ENCODE measurements around the gene EIPR1. TPM values are rescaled to one million over a fixed set of nuclear protein-coding genes. Genes with fewer than 3 reads are reported as not detected.

The EIPR1 gene
- total RNA-seq, 1 donor, result 23.3 TPM

DNA sequence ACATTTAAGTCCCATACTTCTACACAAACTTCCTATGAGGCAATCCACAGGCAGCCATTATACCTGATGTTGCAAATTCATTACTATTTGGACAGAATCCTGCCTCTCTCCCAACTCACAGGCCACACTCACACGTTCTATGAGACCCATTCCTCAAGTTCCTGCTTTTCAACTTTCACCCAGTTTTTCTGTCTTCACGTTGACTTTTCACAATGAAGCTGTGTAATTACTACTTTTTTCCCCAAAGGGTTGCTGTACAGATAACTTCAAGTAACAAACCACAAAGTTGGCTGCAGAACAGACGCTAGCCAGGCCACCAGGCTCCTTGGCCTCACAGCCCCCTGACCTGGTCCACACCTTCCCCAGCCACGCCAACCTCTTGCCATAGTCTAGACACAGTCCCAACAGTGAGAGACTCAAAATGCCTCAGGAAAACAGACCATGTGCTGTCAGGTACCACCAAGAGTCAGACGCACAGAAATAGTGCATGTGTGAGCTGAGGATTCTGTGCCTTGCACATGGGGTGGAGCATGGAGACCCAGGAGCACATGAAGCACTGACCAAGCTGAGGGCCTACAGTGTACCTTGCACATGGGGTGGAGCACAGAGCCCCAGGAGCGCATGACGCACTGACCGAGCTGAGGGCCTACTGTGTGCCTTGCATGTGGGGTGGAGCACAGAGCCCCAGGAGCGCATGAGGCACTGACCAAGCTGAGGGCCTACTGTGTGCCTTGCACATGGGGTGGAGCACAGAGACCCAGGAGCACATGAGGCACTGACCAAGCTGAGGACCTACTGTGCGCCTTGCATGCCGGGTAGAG lies 61.0 kb downstream of the EIPR1 start:
- TF ChIP-seq CTCF (IDR thresholded peaks at IDR 0.05; ENCODE audit: insufficient read depth, low read length), result no peak
- no peak overlapping the region for H3K4me3 ChIP-seq (ENCODE audit: low read depth, low read length)
- no peak for DNase-seq (ENCODE audit: low read depth)

- H3K4me3 ChIP-seq (ENCODE audit: low read depth, low read length), result no peak overlapping the region
- TF ChIP-seq CTCF (IDR thresholded peaks at IDR 0.05; ENCODE audit: insufficient read depth, low read length), result no peak
- DNase-seq (ENCODE audit: low read depth), result no peak
These were observed 63.0 kb downstream of the EIPR1 start for GRCh38 chr2:3314626-3315025.

DNA sequence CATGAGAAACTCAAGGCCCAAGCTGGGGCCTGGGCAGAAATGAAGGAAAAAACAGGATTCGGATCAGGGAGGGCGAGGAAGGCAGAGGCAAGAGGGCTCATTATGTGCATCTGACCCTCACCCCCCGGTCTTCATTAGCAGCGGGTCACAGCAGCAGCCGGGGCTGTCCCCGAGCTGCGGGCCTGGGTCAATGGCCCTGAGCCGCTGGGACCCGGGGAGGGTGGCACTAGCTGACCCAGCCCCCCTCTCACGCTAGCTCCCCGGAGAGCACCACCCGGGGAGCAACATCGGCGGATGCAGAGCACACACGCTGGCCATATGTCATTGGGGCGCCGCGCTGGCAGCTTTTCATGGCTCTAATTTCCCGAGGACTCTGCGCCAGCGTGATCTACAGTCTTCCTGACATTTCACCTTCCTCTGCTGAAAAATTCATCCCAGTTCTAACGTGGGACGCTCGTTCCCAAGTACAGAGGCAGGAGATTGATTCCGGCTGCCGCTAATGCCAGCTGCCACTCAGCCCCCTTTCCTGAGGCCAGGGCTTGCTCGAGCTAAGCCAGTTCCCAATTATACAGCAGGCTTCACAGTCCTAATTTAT lies 63.7 kb downstream of the EIPR1 start:
- no peak for TF ChIP-seq CTCF (IDR thresholded peaks at IDR 0.05; ENCODE audit: insufficient read depth, low read length)
- H3K4me3 ChIP-seq (ENCODE audit: low read depth, low read length), result no peak overlapping the region
- no peak for DNase-seq (ENCODE audit: low read depth)

- no peak for TF ChIP-seq CTCF (IDR thresholded peaks at IDR 0.05; ENCODE audit: insufficient read depth, low read length)
- no peak overlapping the region for H3K4me3 ChIP-seq (ENCODE audit: low read depth, low read length)
- no peak for DNase-seq (ENCODE audit: low read depth)
These were observed 64.9 kb downstream of the EIPR1 start for GRCh38 chr2:3312576-3313345.

DNA sequence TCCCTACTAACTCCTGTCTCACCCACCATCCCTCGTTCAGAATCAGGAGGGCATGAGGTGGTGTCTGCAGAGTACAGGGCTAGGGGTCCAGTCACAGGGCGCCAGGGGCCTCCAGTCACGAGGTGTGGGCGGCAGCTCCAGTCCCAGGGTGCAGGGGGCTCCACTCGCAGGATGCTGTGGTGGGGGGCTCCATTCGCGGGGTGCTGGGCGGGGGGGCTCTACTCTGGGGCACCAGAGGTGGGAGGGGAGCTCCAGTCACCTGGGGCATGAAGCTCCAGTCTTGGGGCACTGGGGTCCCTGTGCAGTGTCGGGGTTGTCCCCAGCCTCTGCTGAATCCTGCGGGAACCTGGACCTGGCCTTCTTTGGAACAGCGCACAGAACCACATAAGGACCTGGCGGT lies 66.0 kb downstream of the EIPR1 start:
- no peak for TF ChIP-seq CTCF (IDR thresholded peaks at IDR 0.05; ENCODE audit: insufficient read depth, low read length)
- DNase-seq (ENCODE audit: low read depth), result no peak
- no peak overlapping the region for H3K4me3 ChIP-seq (ENCODE audit: low read depth, low read length)

DNA sequence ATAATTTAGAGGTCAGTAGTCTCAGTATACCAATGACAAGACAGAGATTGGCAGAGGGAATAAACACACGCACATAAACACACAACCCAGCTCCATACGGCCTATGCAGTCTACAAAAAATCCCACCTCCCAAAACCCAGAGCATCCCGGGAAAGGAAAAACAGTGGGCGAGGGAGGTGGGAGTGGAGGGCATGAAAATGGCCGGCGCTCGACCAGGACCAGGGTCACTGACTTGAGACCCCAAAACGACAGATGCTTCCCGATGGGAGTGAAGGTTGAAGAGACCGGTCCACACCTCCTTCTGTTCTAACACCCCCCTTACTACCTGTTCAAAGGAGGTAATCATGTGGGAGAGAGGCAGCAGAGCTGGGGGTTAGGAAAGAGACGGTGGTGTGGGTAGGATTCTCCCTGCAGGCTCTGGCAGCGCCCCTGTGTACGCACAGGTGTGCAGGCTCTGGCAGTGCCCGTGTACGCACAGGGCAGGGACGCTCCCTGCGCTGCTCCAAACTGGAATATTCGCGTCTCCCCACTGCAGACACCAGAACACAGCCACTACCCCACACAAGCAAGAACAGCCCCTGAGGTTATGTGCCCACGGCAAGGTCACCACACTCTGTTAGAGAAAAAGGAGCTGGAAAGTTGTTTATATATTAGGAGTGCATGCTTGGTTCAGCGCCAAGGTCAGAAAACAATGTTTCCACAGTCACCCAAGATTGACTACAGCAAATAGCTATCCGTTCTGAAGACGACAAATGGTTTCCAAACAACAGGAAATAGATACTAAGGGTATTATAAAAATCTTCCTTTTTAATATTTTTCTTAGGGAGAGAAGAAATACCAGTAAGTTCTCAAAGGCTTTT lies 67.9 kb downstream of the EIPR1 start:
- H3K4me3 ChIP-seq (ENCODE audit: low read depth, low read length), result no peak overlapping the region
- no peak for TF ChIP-seq CTCF (IDR thresholded peaks at IDR 0.05; ENCODE audit: insufficient read depth, low read length)
- DNase-seq (ENCODE audit: low read depth), result no peak
